ENCODE results near the gene RBBP8NL. TPM values are rescaled to one million over a fixed set of nuclear protein-coding genes. Genes with fewer than 3 reads are reported as not detected.

RBBP8NL gene
- polyA plus RNA-seq, 3 donors = not detected

GRCh38 chr20:62469352-62469751, 42.0 kb upstream of the RBBP8NL start:
- H3K36me3 ChIP-seq (replicated peaks in 1 of 2; ENCODE audit: control insufficient read depth in 1 of 2, insufficient read depth in 2 of 2, low read length in 2 of 2) = no peaks in the 10 kb centered on the region
- TF ChIP-seq CTCF (IDR thresholded peaks at IDR 0.05) = no peak
- no peaks in the 10 kb centered on the region for H3K4me1 ChIP-seq (ENCODE audit: control insufficient read depth in 1 of 2, insufficient read depth in 2 of 2, low read length in 2 of 2)
- no peaks in the 10 kb centered on the region for H3K9me3 ChIP-seq (replicated peaks in 1 of 2; ENCODE audit: control insufficient read depth in 1 of 2, insufficient read depth in 1 of 2, low read length in 2 of 2)
- no peak overlapping the region for H3K27ac Mint-ChIP-seq
- H3K79me2 ChIP-seq (ENCODE audit: insufficient read depth, low read length) = no peaks in the 10 kb centered on the region
- no peak overlapping the region for H2AFZ ChIP-seq (ENCODE audit: insufficient read depth, low read depth, low read length, poor library complexity, severe bottlenecking)
- H3K9ac ChIP-seq (ENCODE audit: insufficient read depth, low read length, poor library complexity, severe bottlenecking) = no peak overlapping the region
- H3K4me3 Mint-ChIP-seq = peak overlapping the region in 1 of 2 donors; percentile 31
- WGBS (ENCODE audit: insufficient coverage) = 88% methylated on average over 15 of the region's 17 CpGs
- H3K36me3 Mint-ChIP-seq = no peaks in the 10 kb centered on the region
- H3K4me1 Mint-ChIP-seq = no peaks in the 10 kb centered on the region
- H3K4me2 ChIP-seq (replicated peaks; ENCODE audit: extremely low read depth, low read length, poor library complexity, severe bottlenecking) = no peak overlapping the region
- no peak for DNase-seq
- no peaks in the 10 kb centered on the region for H3K9me3 Mint-ChIP-seq
- H4K20me1 ChIP-seq (ENCODE audit: insufficient read depth, low read length) = no peaks in the 10 kb centered on the region
- H3K27me3 ChIP-seq (ENCODE audit: control insufficient read depth in 2 of 2, insufficient read depth in 2 of 2, low read length in 2 of 2) = peaks cover 2 to 40% of the 10 kb centered on the region in 2 donors
- H3K27me3 Mint-ChIP-seq (ENCODE audit: low read depth in 3 of 3) = peaks cover 28 to 45% (median 34%) of the 10 kb centered on the region in 3 donors
- H3K4me3 ChIP-seq (replicated peaks in 1 of 3; ENCODE audit: low read depth in 2 of 3, low read length in 3 of 3) = no peak overlapping the region
- intact Hi-C loops (cut with micrococcal nuclease) = no loop called here
- no peak overlapping the region for H3K27ac ChIP-seq (ENCODE audit: low read depth in 1 of 2, low read length in 2 of 2)

- H3K27me3 Mint-ChIP-seq (ENCODE audit: low read depth in 3 of 3) = peaks cover 8 to 21% (median 14%) of the 10 kb centered on the region in 3 donors
- no peak overlapping the region for H3K27ac Mint-ChIP-seq
- Histone ChIP-seq H3K4me1 (ENCODE audit: control insufficient read depth in 1 of 2, insufficient read depth in 2 of 2, low read length in 2 of 2) (no peaks in the 10 kb centered on the region), H3K4me2 (replicated peaks; ENCODE audit: extremely low read depth, low read length, poor library complexity, severe bottlenecking) (no peak overlapping the region), H4K20me1 (ENCODE audit: insufficient read depth, low read length) (no peaks in the 10 kb centered on the region), H3K9ac (ENCODE audit: insufficient read depth, low read length, poor library complexity, severe bottlenecking) (no peak overlapping the region), H3K79me2 (ENCODE audit: insufficient read depth, low read length) (no peaks in the 10 kb centered on the region), H3K9me3 (replicated peaks in 1 of 2; ENCODE audit: control insufficient read depth in 1 of 2, insufficient read depth in 1 of 2, low read length in 2 of 2) (no peaks in the 10 kb centered on the region), H3K27me3 (ENCODE audit: control insufficient read depth in 2 of 2, insufficient read depth in 2 of 2, low read length in 2 of 2) (peaks cover 0 to 17% of the 10 kb centered on the region in 2 donors), H3K27ac (ENCODE audit: low read depth in 1 of 2, low read length in 2 of 2) (no peak overlapping the region), H3K36me3 (replicated peaks in 1 of 2; ENCODE audit: control insufficient read depth in 1 of 2, insufficient read depth in 2 of 2, low read length in 2 of 2) (no peaks in the 10 kb centered on the region), H3K4me3 (replicated peaks in 1 of 3; ENCODE audit: low read depth in 2 of 3, low read length in 3 of 3) (no peak overlapping the region), H2AFZ (ENCODE audit: insufficient read depth, low read depth, low read length, poor library complexity, severe bottlenecking) (no peak overlapping the region)
- no peak overlapping the region for H3K4me3 Mint-ChIP-seq
- H3K36me3 Mint-ChIP-seq = no peaks in the 10 kb centered on the region
- no peaks in the 10 kb centered on the region for H3K4me1 Mint-ChIP-seq
- WGBS (ENCODE audit: insufficient coverage) = 93% methylated on average over 11 of the region's 19 CpGs
- DNase-seq = no peak
- no peak for TF ChIP-seq CTCF (IDR thresholded peaks at IDR 0.05)
- intact Hi-C loops (cut with micrococcal nuclease) = no loop called here
- H3K9me3 Mint-ChIP-seq = no peaks in the 10 kb centered on the region
Measured at GRCh38 chr20:62466806-62467537, 39.6 kb upstream of the RBBP8NL start.
